GM12872 (cell line): Measurements from ENCODE around the gene DMD.

ENCODE experiments used
- TF ChIP-seq, protein P1 (sequence below): IDR thresholded peaks from 3 replicates; pipeline ENCODE4 v1.5.1; 2011; ENCODE audit warnings: low read depth, mild to moderate bottlenecking, low read length, moderate library complexity; ENCODE audit not compliant: insufficient read depth

The DMD gene

DNA sequence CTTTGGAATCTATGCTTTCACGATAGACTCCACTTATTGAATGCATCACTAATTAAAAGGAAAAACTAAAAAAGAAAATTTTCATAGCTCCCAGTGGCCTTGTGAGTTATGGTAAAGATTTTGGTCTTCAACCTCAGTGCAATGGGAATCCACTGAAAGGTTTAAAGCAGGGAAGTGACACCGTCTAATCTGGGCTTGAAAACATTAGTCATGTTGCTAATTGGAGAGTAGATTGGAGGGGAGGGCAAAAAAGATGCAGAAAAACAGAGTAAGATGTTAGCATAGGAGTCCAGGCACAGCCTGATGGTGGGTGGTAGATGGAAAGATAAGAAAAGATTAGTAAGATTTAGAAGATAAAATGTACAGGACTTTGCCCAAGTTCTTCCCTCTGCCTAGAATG lies 1506.4 kb downstream of the DMD start:
- TF ChIP-seq, protein P1, sequence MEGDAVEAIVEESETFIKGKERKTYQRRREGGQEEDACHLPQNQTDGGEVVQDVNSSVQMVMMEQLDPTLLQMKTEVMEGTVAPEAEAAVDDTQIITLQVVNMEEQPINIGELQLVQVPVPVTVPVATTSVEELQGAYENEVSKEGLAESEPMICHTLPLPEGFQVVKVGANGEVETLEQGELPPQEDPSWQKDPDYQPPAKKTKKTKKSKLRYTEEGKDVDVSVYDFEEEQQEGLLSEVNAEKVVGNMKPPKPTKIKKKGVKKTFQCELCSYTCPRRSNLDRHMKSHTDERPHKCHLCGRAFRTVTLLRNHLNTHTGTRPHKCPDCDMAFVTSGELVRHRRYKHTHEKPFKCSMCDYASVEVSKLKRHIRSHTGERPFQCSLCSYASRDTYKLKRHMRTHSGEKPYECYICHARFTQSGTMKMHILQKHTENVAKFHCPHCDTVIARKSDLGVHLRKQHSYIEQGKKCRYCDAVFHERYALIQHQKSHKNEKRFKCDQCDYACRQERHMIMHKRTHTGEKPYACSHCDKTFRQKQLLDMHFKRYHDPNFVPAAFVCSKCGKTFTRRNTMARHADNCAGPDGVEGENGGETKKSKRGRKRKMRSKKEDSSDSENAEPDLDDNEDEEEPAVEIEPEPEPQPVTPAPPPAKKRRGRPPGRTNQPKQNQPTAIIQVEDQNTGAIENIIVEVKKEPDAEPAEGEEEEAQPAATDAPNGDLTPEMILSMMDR, result no peak

DNA sequence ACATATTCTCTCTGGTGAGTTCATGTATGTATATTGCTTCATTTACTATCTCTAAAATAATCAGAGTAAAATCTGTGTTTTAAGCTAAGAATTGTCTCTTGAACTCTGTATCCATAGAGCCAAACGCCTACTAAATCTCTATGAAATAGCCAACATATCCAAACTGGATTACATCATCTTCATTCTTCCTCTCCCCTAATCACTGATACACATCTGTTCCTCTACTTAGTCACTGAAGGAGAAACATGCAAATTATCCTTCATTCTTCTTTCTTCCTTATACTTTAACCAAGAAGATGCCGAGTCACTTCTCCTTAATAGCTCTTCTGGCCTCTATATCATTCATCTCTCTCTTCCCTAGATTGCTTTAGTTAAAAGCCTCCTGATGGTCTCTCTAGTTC lies 1509.1 kb downstream of the DMD start:
- TF ChIP-seq, protein P1, result no peak

DNA sequence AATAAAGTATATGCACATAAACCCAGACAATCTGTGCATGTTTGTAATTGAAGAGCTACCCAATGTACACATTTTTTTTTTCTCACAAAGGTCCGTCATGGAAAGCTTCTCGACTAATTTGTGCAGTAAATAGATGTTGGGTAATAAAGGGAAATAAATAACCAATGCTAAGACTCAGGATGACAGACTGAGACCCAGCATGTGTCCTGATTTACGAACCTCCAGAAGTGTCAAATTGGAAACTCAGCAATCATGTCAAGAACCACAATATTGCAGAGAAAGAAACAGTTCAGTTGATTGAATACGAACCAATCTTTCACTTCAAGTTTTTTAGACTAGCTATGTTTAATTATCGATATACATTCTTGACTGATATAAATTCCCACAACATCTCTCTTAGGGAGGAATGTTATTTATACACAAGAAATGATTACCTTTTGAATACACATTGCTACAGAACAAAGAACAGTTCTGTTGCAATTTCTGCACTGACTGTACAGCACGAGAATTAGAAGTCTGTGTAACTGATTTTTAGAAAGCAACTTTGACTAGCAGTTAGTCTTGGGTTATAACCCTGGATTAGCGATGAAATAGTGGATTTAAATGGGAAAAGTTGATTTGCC lies 1513.9 kb downstream of the DMD start:
- TF ChIP-seq, protein P1, result no peak

DNA sequence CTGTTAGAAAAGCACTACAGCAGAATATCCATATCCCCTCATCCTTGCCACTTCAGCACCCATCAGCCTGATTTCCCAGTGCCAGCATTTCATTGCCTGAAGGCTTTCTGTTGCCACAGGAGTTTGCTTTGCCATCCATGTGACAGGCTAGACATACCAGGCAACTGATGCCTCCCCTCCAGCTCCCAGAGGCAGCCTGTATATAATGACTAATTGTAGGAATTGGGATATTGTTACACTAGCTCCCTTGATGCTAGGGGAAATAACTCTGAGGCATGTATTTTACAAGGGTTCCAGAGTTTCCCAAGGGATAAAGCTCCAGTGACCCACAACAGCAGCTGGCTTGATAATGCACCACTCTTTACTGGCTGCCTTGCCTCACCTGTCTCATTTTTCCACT lies 1531.5 kb downstream of the DMD start:
- TF ChIP-seq, protein P1, result no peak

DNA sequence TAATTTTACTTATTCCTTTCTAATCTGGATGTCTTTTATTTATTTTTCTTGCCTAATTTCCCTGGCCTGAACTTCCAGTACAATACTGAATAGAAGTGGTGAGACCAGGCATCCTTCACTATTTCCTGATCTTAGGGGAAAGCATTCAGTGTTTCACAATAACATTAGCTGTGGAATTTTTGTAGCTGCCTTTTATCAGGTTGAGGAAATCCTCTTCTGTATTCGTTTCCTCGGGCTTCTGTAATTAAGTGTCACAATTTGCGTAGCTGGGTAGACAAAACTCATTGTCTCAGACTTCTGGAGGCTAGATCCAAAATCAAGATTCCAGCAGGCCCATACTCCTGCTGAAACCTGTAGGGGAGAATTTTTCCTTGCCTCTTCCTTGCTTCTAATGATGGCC lies 1541.1 kb downstream of the DMD start:
- TF ChIP-seq, protein P1, result no peak

DNA sequence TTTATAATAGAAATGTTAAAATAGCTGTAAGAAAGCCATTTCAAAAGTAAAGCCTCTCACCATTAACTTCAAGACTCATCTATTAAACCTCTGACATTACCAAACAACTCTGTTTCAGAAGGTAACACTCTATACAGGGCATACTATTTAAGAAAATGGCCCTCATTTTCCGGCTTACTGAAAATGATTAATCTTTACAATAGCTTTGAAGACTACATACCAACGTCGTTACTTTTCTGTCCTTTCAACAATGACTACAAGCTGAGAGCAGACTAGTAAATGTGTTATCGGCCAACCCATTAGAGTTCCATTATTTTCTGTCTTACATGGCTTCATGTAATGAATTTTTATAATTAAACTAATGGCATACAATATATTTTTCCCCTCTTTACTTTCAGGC lies 1545.9 kb downstream of the DMD start:
- TF ChIP-seq, protein P1, result no peak

DNA sequence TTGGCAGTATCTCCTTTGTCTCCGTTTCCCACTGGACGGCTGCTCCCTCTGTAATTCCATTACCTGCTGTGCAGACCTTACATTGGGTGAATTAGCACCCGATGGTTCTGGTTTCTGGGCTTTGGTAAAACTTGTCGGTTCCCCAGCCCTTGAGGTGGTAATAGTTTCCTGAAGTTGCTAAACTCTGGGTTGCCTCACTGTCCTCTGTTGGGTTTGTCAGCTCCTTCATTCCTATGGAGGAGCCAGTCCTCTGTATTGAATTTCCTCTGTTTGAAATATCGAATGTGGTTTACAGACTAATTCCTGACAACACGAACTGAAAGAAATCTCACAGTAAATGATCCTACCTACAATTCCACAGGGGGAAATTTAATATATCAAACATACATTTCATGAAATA lies 1548.2 kb downstream of the DMD start:
- TF ChIP-seq, protein P1, result no peak

DNA sequence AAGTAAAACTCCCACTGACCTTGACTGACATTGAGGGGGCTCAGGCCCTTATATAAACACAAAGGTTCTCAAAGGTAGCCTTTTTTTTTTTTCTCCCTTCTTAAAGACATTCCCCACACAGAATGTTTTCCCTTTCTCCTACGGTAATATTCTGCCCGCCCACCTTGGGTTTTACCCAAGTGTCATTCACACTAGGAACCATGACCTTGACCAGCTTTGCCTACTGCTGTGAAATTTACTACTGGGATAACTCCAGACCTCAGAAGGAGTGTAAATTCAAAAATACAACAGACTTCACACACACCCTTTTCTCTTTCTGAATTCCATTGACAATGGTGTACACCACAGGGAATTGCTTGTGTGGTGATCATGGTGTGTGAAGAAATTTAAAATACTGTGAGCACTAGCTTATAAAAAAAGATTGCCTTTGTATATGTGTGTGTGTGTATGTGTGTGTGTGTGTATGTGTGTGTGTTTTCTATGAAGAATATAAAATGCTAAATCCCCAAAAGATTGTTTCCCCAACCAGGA lies 1550.0 kb downstream of the DMD start:
- TF ChIP-seq, protein P1, result no peak
